GM18861 (cell line): ENCODE results near the gene BAG3.

Experiments
- ATAC-seq: cut with Tn5 transposase; IDR thresholded peaks from one replicate; pipeline ENCODE4 v1.9.1; 2021; ENCODE audit not compliant: unreplicated experiment

The BAG3 gene

DNA sequence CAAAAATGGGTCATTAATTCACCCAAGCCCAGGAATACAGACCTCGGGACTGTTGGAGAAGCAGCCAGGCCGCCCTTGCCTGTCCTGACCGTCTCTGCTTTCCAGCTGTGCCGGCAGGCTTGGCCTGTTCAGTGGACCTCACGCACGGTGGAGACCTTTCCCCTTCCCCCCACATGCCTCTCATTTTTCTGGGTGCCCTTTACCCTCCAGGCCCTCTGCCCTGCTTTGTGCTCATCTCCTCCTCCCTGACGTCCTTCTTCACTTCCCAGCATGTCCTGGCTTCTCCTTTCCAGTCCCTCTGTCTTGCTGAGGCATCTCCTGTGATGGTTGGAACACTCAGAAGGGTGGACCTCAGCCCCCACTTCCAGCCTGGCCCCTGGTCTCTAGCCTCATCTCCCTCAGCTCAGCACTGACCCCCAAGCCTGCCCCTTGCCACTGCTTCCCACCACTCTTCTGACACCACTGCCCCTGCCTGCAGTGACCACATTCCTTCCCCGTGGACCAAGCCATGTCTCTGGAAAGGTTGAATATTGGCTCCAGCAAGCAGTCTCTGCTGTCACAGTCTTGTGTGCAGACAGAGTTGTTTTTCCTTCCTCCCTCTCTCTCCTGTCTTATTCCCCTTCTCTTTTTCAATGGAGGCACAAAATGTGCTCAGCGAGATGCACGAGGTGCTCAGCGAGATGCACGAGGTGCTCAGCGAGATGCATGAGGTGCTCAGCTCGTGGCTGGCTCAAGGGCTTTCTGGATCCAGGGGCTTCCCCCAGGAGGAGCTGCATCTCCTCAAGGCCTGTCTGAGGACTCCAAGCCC lies 14.9 kb downstream of the BAG3 start:
- no peak for ATAC-seq

DNA sequence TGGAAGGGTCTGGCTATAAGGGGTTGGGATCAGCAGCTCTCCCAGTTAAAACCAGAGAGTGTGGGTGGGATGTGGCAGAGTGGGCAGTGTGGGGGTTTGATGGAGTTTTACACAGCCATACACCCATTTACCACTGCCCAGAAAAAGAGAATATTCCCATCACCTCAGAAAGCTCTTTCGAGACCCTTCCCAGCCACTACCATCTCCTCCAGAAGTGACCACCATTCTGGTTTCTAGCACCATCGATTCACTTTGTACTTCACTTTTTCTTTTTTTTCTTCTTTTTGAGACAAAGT lies 15.5 kb downstream of the BAG3 start:
- no peak for ATAC-seq

DNA sequence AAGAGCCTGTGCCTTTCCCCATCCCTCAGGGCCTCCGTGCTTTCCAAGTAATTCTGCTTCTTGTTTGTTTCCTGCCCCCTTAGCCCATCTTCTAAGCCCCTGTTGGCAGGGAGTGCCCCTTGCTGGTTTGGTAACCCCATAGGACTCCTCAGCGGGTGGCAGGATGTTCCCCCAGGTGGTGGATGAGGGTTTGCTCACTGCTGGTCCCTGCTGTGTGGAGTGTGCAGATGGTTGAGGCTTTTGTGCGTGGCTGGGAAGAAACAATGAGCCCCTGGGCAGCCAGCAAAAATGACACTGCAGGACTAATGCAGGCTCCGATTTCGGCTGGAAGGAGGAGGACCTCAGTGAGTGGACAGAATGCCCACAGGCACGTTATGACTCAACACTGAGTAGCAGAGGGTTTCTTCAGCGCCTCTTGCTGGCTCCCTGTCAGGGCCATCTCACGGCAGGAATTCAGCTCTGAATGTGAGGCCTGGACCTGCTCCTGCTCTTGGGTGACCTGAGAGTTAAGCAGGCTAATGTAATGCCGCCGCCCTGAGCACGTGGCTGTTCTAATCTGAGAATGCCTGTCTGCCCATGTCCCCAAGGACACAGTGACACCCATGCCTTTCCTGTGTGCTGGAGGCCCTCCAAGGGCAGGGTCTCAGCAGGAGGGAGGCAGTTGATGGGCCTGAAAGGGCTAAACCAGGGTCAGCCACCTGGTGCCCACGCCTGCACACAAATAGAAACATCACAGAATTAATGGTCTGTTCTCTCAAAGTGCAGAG lies 16.6 kb downstream of the BAG3 start:
- ATAC-seq = no peak

DNA sequence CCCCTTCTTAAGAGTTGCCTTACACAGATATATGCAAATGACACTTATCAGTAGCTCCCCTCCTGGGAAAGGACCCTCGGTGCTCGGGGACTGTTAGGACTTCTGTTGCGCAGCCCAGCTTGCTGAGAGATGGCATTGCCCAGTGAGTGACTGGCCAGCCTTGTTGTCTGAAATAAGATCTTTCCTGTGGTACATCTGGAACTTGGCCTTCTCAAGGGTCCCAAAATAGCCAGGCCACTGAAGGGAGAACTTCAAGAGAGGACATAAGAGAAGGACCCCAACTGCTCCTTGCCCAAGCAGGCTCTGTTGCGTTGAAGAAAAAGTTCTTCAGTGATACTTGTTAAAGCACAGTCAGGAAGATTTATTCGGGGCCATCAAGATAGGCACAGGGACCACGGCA lies 17.3 kb downstream of the BAG3 start:
- no peak for ATAC-seq

DNA sequence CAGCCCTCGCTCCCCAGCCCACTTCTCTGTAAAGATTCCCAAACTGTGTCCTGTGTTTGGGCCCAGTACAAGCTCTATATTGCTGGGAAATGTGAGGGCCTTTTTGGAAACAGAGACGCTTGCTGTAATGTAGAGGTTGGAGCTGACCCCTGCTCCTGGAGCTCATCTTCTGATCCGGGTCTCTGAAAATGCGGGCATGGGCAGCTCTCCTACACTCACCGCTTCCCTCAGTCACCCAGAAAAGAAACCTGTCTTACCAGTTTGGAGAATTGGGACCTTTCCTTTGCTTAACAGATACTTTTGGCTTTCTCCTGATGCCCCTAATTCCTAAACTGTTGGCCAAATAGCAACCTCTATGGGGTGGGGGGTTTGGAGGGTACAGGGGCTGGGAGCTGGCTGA lies 18.2 kb downstream of the BAG3 start:
- ATAC-seq = no peak

DNA sequence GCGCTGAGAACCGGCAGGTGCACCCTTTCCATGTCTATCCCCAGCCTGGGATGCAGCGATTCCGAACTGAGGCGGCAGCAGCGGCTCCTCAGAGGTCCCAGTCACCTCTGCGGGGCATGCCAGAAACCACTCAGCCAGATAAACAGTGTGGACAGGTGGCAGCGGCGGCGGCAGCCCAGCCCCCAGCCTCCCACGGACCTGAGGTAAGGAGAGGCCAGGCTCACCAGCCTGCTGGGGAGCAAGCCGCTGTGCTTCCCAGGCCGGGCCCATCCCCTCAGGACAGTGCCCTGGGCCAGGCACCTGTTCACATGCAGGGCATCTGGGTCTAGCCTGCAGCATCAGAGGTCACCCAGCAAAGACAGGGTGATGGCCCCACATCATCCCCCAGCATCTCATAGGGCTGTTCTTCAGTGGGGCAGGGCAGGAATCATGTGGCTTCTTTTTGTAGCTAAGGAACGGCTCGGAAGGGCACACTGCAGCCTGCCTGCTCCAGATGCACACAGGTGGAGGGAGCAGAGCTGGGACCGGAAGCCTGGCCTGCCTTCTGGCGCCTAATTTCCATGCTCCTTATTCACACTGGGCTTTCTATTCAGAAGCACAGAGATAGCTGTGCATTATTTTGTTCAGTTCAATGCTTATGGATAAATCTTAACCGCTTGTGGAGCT lies 18.9 kb downstream of the BAG3 start:
- no peak for ATAC-seq

GRCh38 chr10:119670717-119671116 lies 19.5 kb downstream of the BAG3 start:
- ATAC-seq = no peak

GRCh38 chr10:119671381-119671780 lies 20.2 kb downstream of the BAG3 start:
- no peak for ATAC-seq

DNA sequence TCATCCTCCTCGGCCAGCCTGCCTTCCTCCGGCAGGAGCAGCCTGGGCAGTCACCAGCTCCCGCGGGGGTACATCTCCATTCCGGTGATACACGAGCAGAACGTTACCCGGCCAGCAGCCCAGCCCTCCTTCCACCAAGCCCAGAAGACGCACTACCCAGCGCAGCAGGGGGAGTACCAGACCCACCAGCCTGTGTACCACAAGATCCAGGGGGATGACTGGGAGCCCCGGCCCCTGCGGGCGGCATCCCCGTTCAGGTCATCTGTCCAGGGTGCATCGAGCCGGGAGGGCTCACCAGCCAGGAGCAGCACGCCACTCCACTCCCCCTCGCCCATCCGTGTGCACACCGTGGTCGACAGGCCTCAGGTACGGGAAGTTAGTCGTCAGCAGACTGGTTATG lies 21.1 kb downstream of the BAG3 start:
- ATAC-seq = no peak

DNA sequence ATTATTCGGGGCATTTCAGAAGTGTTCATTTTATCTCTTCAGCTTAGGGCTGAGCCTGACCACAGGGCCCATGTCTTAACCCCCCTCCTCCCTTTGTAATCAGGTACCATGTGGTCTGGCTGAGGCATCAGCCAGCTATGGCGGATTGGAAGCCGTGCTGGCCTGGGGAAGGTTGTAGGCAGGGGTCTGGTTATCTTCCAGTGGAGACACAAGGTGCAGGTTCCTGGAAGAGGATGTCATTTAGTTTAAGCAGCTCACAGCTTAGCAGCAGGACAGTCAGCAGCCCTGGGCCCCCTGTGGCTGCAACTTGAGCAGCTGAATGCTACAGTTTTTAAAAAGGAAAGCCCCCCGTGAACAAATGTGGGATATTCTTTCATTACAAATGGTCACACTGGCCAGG lies 22.1 kb downstream of the BAG3 start:
- no peak for ATAC-seq

DNA sequence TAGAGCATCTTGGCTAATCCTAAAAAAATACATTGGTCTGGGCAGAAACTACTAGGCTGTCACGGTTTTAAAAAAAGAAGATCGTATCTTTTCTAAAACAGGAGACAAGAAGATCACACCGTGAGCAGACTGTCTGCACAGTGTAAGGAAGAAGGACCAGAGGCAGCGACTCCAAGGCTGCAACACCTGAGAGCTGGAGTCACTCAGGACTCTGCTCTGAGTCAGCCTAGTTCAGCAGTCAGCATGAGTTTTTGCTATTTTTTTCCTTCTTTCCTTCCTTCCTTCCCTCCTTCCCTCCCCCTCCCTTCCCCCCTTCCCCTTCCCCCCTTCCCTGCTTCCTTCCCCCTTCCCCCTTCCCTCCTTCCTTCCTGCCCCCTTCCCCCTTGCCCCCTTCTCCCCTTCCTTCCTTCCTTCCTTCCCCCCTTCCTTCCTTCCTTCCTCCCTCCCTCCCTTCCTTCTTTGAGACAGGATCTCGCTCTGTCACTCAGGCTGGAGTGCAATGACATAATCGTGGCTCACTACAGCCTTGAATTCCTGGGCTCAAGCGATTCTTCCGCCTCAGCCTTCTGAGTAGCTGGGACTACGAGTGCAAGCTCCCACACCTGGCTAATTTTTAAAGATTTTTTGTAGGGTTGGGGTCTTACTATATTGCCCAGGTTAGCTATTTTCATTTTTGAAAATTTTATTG lies 24.4 kb downstream of the BAG3 start:
- no peak for ATAC-seq

DNA sequence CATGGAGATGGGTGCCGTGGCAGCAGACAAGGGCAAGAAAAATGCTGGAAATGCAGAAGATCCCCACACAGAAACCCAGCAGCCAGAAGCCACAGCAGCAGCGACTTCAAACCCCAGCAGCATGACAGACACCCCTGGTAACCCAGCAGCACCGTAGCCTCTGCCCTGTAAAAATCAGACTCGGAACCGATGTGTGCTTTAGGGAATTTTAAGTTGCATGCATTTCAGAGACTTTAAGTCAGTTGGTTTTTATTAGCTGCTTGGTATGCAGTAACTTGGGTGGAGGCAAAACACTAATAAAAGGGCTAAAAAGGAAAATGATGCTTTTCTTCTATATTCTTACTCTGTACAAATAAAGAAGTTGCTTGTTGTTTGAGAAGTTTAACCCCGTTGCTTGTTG lies 25.9 kb downstream of the BAG3 start:
- no peak for ATAC-seq

GRCh38 chr10:119677904-119678755 lies 26.9 kb downstream of the BAG3 start:
- no peak for ATAC-seq

DNA sequence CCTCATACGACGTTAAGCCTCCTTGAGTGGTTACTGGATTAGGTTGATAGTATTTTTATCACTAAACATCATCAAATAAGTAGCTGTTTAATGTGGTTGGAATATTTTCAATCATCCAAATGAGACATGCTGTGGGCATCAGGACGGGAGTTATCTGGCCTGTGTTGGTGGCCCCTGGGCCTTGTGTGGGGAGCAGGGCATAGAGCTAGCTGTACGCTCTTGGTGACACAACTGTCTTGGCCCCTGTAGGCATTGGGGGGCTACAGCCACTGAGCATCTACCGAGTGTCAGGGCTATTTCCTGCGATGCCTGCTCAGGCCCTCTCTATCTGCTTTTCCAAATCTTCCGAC lies 28.3 kb downstream of the BAG3 start:
- no peak for ATAC-seq

GRCh38 chr10:119680050-119680449 lies 28.9 kb downstream of the BAG3 start:
- no peak for ATAC-seq

- ATAC-seq = no peak
Measured at GRCh38 chr10:119680650-119681081, 29.5 kb downstream of the BAG3 start.

DNA sequence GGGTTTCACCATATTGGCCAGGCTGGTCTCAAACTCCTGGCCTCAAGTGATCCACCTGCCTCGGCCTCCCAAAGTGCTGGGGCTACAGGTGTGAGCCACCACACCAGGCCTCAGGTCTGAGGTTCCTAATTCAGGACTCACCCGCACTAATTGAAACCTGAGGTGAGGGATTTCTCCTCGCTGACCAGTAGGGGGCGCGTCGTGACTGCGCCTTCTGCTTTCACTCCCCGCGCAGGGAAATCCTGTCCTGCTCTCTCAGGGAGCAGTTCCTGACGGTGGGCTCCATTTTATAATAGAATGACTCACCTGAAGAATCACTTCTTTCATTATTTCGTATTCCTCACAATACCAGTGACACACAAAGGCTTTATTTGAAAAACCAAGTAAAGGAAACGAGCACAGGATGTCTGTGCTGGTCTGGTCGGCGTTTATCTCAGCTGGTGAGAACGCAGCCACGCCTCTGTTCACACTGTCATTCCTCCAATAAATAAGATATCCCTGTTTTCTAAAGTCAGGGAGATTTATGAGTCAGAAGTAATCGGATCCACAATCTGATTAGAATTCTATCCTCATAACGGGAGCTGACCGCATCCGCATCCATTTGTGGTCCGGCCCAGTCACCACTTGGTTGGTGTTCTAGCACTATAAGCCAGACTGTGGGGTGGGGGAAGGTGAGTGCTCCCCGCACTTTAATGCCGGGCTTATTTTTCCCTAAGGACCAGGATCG lies 35.4 kb downstream of the BAG3 start:
- peak; percentile 79 for ATAC-seq

DNA sequence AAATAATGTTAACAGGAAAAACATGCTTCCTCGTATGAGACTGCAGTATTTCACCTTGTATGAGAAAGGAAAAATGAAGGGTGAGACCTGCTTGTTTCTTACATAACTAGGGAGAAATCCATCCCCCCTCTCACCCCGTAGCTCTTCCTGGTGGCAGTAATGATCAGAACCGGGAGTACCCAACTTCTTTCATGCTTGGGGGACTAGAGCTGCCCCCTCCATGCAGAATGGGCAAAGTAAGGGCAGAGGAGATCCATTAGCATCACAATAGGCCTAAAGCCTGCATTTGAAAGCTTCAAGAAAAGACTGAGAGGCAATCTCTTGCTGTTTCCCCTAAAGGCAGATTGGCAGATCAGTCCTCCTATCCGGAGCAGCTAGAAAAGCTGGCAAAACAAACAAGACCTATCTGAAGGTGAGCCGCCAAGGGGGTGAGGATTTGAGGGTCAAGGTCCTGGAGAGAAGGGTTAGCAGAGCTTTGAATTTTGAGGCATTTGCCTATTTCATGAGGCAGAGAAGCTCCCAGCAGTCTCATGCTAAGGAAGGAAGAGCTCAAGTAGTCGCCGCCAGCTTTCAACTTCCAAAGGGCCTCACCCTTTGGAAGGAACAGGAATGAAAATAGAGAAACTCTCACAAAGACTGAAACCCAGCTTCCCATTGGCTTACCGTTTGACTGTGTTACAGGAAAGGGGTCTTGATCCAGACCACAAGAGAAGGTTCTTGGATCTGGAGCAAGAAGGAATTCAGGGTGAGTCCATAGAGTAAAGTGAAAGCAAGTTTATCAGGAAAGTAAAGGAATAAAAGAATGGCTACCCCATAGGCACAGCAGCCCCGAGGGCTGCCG lies 36.2 kb downstream of the BAG3 start:
- no peak for ATAC-seq

- ATAC-seq = peak; percentile 45
Measured at GRCh38 chr10:119688033-119688508, 36.9 kb downstream of the BAG3 start.
